Measurements from ENCODE around the gene ZNF827. TPM values are rescaled to one million over a fixed set of nuclear protein-coding genes. Genes with fewer than 3 reads are reported as not detected.

The ZNF827 gene
- total RNA-seq, 1 experiment from 2014 or later: 19.1 TPM

GRCh38 chr4:145935253-145936141 is 3.1 kb downstream of the ZNF827 start:
- Histone ChIP-seq H3K9me2 (ENCODE audit: insufficient read depth) (no peaks in the 10 kb centered on the region), H2AFZ (ENCODE audit: low read depth, low read length, poor library complexity, severe bottlenecking) (no peak overlapping the region), H4K20me1 (ENCODE audit: insufficient read depth) (no peaks in the 10 kb centered on the region), H3K4me1 (ENCODE audit: control insufficient read depth in 1 of 2, insufficient read depth in 2 of 2, low read length in 2 of 2) (peaks cover 21 to 38% of the 10 kb centered on the region in 2 experiments), H3K27ac (ENCODE audit: low read depth, low read length) (peak overlapping the region; percentile 92), H3K4me3 (replicated peaks in 1 of 2; ENCODE audit: low read depth in 1 of 2, low read length in 2 of 2) (peak overlapping the region; percentile 75 to 87), H3K9ac (ENCODE audit: low read length) (peak overlapping the region; percentile 79), H3K9me3 (ENCODE audit: control insufficient read depth in 1 of 2, insufficient read depth in 1 of 2, low read depth in 1 of 2, low read length in 2 of 2) (no peaks in the 10 kb centered on the region), H3K79me2 (ENCODE audit: insufficient read depth, low read length) (peaks cover 66% of the 10 kb centered on the region), H3K4me2 (ENCODE audit: low read length) (peak overlapping the region; percentile 84), H3K27me3 (ENCODE audit: insufficient read depth, low read length) (no peaks in the 10 kb centered on the region), H3K36me3 (ENCODE audit: control insufficient read depth in 1 of 2, insufficient read depth in 2 of 2, low read length in 2 of 2) (no peaks in the 10 kb centered on the region)
- CTCF ChIA-PET: no interaction called here
- intact Hi-C loops (cut with micrococcal nuclease): loop anchor here (5.0 kb wide), 2 partner anchors 123 to 318 kb away; partner anchors contain the start of gene MMAA
- POLR2A ChIA-PET: no interaction called here
- RAD21 ChIA-PET (ENCODE audit: low non-redundant PET in 1 of 2, low total read pairs in 2 of 2, uncharacterized antibody in 2 of 2, unreplicated experiment in 2 of 2): no interaction called here
- ATAC-seq: no peak
- DNase-seq (ENCODE audit: low read depth, low spot score): no peak
- TSS peak; percentile 25 for BruUV-seq (replicated peaks)
- no peak for TF ChIP-seq TCF7L2 (IDR thresholded peaks at IDR 0.05; ENCODE audit: borderline replicate concordance, extremely low read depth, insufficient read depth, insufficient read length)
- TF ChIP-seq MAX (IDR thresholded peaks at IDR 0.05): no peak
- TF ChIP-seq ZFX (IDR thresholded peaks at IDR 0.05): no peak
- TF ChIP-seq POLR2AphosphoS5 (IDR thresholded peaks at IDR 0.05; ENCODE audit: low read depth, low read length): no peak
- no peak for TF ChIP-seq FOSL1 (IDR thresholded peaks at IDR 0.05; ENCODE audit: low read depth)
- TF ChIP-seq SP1 (IDR thresholded peaks at IDR 0.05; ENCODE audit: low read depth): no peak
- no peak for TF ChIP-seq CTCF (IDR thresholded peaks at IDR 0.05 in 2 of 3, conservative IDR thresholded peaks at IDR 0.05 in 1 of 3; ENCODE audit: borderline replicate concordance in 1 of 3, insufficient read depth in 1 of 3, low read depth in 2 of 3, low read length in 2 of 3)
- no peak for TF ChIP-seq EGR1 (IDR thresholded peaks at IDR 0.05; ENCODE audit: low read depth)
- TF ChIP-seq CEBPB (IDR thresholded peaks at IDR 0.05; ENCODE audit: low read depth): no peak
- TF ChIP-seq ELF1 (IDR thresholded peaks at IDR 0.05; ENCODE audit: borderline replicate concordance, low read depth): no peak
- no peak for TF ChIP-seq REST (IDR thresholded peaks at IDR 0.05; ENCODE audit: low read depth)

Measured in HCT116 (cell line).